Pancreas (tissue), 10 donors: Measurements from ENCODE around the gene PPM1F. TPM values are rescaled to one million over a fixed set of nuclear protein-coding genes. Genes with fewer than 3 reads are reported as not detected.

Experiments
- ATAC-seq, 4 donors: fragments of 200-7000 bp; cut with Tn5 transposase; one replicate each; pipeline versions ENCODE4 v1.8.0 to v1.9.1; 2020; ENCODE audit warnings: mild to moderate bottlenecking in 4 of 4, moderate library complexity in 4 of 4
- DNase-seq, 6 donors: peaks; one replicate each; pipeline ENCODE4 v3.0.0-alpha.2; 2020
- FAIRE-seq: peaks from 2 replicates; lab custom pipeline; 2012; peaks lifted over from hg19 to GRCh38; lab: Jason Lieb, UNC
- H3K27ac ChIP-seq, 4 donors: fragments of 200-600 bp; sonication (generic); 1 replicate in 3 of 4; 2 replicates in 1 of 4; pipeline versions ENCODE4 v1.5.0 to v1.8.0; 2020
- H3K27me3 ChIP-seq, 4 donors: fragments of 200-600 bp; one replicate each; pipeline ENCODE4 v1.8.0; 2021
- H3K36me3 ChIP-seq, 3 donors: fragments of 200-600 bp; sonication (generic) in 1 of 3; one replicate each; pipeline versions ENCODE4 v1.5.0 to v1.8.0; 2020 to 2021
- H3K4me1 ChIP-seq, 3 donors: fragments of 200-600 bp; one replicate each; pipeline ENCODE4 v1.8.0; 2021
- H3K4me3 ChIP-seq, 4 donors: fragments of 200-600 bp; sonication (generic) in 2 of 4; one replicate each; pipeline versions ENCODE4 v1.5.0 to v1.8.0; 2020 to 2021
- H3K9me3 ChIP-seq, 4 donors: fragments of 200-600 bp; one replicate each; pipeline ENCODE4 v1.8.0; 2021
- WGBS, 2 donors: extraction: QIAGEN DNeasy Blood & Tissue Kit; methylation state at CpG; one replicate each; pipeline ENCODE4 v1.1.7; 2013; 5-methylcytosine and 5-hydroxymethylcytosine counted together
- intact Hi-C, 3 donors: fragments of 100-400 bp; cut with DNase I; formaldehyde crosslinking; loops; one replicate each; pipeline versions ENCODE4 v1.11.1 to v1.14.2; 2022
- polyA plus RNA-seq, 2 donors: library from polyadenylated mRNA; stranded (reverse); fragments of 200-250 nt; gene quantifications; one replicate each; pipeline ENCODE4 v1.2.3, GENCODE V29; 2013
- total RNA-seq, 6 donors: library from RNA; stranded (reverse); fragmentation: NEBNext Ultra II Directional in 4 of 6; extraction: Animal tissue kit (Norgen Biotek cat#: 25700) in 4 of 6; gene quantifications; one replicate each; pipeline versions ENCODE4 v1.2.1 to v1.2.4, GENCODE V29; 2021 to 2023
- TF ChIP-seq, protein P1 (sequence below), 4 donors: fragments of 200-600 bp; sonication (generic) in 3 of 4; IDR thresholded peaks; one replicate each; pipeline versions ENCODE4 v1.5.0 to v1.8.0; 2021; ENCODE audit warnings: antibody characterized with exemption in 4 of 4
- donor health status: healthy with polysubstance abuse.
- donor health status: DM: no; HTN: no; CAD: no; lungs with moderate emphysema.
- donor health status: DM: no; HTN: no; CAD: no.
- donor health status: control.
- donor health status: control.
- donor health status: Bipolar disorder and iron deficiency.
- donor health status: DM: yes; HTN: yes; CAD: no.
- donor health status: DM: no; HTN: no; CAD: no.
- donor health status: DM: no; HTN: no; CAD: no.
- donor health status: DM: yes; HTN: yes; CAD: no.

PPM1F gene
- total and polyA plus RNA-seq, 8 donors = 9.2 to 16.0 (median 10.2) TPM

DNA sequence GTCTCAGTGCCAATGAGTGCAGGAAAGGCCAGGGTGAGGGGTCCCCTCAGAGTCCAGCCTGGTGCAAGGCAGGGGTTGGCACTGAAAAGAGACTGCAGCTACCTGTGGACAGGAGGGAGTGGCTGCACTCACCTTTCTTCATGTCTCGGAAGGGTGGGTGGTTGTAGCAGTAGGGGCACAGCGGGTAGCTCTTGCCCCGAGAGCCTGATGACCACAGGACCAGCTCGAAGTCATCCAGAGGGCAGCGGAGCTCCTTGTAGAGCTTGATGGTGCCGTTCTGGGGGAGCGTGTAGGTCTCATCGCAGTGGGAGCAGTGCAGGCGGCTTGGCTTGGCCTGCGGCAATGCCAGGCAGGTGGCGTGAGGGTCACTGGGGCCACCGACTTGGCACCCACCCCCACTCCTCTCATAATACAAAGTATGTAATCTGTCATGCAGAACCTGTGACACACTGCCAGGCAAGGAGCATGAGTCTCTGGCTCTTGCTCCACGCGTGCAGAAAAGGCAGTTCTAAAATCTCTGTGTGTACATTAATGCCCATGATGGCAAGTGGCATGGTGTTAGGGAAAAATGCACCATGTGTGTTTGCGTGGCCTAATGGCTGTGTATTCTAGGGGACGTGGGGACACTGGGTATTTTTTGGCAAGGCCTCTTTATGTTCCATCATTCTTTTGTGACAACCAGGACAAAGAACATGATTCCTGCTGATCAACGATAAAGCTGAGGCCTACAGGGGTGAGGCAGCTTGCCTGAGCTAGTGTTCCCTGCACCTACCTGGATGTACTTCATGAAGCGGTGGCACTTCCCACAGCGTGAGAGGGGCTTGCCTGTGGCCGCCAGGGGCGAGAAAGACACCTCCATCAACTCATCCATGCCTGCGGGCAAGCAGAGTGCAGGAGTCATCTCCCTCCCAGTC lies 6.0 kb upstream of the PPM1F start:
- Histone ChIP-seq H3K4me1 (no peaks in the 10 kb centered on the region), H3K9me3 (no peaks in the 10 kb centered on the region), H3K27me3 (no peaks in the 10 kb centered on the region), H3K4me3 (no peak overlapping the region), H3K27ac (no peak overlapping the region), H3K36me3 (peaks cover 0 to 23% (median 3%) of the 10 kb centered on the region in 3 donors)
- DNase-seq (no peak), ATAC-seq (no peak), FAIRE-seq (no peak)
- intact Hi-C loops = no loop called here
- TF ChIP-seq, protein P1, sequence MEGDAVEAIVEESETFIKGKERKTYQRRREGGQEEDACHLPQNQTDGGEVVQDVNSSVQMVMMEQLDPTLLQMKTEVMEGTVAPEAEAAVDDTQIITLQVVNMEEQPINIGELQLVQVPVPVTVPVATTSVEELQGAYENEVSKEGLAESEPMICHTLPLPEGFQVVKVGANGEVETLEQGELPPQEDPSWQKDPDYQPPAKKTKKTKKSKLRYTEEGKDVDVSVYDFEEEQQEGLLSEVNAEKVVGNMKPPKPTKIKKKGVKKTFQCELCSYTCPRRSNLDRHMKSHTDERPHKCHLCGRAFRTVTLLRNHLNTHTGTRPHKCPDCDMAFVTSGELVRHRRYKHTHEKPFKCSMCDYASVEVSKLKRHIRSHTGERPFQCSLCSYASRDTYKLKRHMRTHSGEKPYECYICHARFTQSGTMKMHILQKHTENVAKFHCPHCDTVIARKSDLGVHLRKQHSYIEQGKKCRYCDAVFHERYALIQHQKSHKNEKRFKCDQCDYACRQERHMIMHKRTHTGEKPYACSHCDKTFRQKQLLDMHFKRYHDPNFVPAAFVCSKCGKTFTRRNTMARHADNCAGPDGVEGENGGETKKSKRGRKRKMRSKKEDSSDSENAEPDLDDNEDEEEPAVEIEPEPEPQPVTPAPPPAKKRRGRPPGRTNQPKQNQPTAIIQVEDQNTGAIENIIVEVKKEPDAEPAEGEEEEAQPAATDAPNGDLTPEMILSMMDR (IDR thresholded peaks at IDR 0.05) = no peak
- 89 to 91% methylated on average over 22 of the region's 22 CpGs for WGBS, 2 donors

DNA sequence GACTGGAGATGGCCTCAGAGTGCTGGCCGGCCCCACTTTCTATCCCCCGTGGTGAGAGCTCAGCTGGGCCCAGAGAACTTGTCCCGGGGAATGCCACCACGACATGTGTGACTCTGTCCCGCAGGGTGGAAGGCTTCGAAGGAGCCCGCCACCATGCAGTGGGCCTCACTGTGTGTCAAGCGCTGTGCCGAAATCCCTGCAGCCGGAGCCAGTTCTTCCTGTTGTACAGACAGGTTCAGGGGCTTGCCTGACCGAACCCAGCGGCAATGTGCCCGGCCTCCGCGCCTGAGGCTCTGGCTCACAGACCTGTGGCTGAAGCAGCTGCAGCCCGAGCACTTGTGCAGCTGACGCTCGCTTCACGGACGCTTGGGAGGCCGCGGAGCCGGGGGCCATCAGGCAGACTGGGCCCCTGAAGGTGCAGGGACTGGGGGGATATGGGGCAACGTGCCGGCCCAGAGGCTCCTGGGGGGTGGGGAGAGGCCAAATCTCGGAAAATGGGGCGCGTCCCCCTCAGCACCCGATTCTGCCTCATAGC lies 650 bp downstream of the PPM1F start:
- DNase-seq (peak; percentile 31 to 88 (median 60)), FAIRE-seq (no peak), ATAC-seq (peak; percentile 66 to 78 (median 72))
- intact Hi-C loops = no loop called here
- no peaks in the 10 kb centered on the region for H3K27me3 ChIP-seq
- TF ChIP-seq, protein P1 (IDR thresholded peaks at IDR 0.05) = no peak
- H3K4me3 ChIP-seq = peak overlapping the region; percentile 27 to 70 (median 54)
- H3K9me3 ChIP-seq = no peaks in the 10 kb centered on the region
- no peaks in the 10 kb centered on the region for H3K36me3 ChIP-seq
- peak overlapping the region in 1 of 4 donors; percentile 41 for H3K27ac ChIP-seq
- H3K4me1 ChIP-seq = peaks cover 0 to 4% (median 4%) of the 10 kb centered on the region in 3 donors
- 5 to 8% methylated on average over 23 to 29 of the region's 29 CpGs for WGBS, 2 donors

DNA sequence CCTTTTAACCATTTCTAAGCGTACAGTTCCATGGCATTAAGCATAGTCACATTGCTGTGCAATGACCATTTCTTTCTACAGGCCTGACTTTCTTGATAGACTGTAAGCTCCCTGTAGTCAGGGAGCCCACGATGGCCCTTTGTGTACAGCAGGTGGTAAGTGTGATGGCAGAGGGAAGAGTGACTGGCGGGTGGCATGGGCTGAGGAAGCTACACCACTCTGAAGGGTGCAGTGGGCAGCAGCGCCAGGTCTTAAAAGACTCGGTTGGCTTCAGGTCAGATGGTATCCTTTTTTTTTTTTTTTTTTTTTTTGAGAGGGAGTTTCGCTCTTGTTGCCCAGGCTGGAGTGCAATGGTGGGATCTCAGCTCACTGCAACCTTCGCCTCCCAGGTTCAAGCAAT lies 1.6 kb downstream of the PPM1F start:
- no peak overlapping the region for H3K4me3 ChIP-seq
- ATAC-seq = no peak

DNA sequence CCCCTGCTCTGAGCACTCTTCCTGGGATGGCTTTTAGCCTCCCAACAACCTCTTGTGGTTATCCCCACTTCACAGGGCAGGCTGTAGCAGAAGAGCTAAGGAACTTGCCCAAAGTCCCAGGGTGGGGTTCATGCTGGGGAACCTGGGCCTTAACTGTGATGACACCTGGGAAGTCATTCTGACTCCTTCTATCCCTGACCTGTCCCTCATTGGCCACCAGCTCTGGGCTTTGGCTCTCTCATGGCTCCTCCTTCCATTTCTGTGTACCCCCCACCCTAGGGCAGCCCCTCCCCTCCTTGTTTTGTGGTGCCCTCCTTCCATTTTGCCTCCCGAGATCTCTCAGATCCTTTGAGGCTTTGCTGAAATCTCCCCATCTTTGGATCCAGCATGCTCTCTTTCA lies 2.7 kb downstream of the PPM1F start:
- FAIRE-seq (no peak), ATAC-seq (no peak)
- 92 to 93% methylated on average over 1 of the region's 1 CpG for WGBS, 2 donors

More for the DNA sequence above, 1.6 kb downstream of the PPM1F start:
- WGBS, 2 donors = 91% methylated on average over 7 of the region's 7 CpGs
- H3K4me1 ChIP-seq = peaks cover 0 to 4% (median 4%) of the 10 kb centered on the region in 3 donors
- TF ChIP-seq, protein P1 (IDR thresholded peaks at IDR 0.05) = no peak
- no peak for FAIRE-seq
- no peak overlapping the region for H3K27ac ChIP-seq
- no peaks in the 10 kb centered on the region for H3K27me3 ChIP-seq
- H3K9me3 ChIP-seq = no peaks in the 10 kb centered on the region
- no peak for DNase-seq
- H3K36me3 ChIP-seq = no peaks in the 10 kb centered on the region
- intact Hi-C loops = no loop called here

More for the DNA sequence above, 2.7 kb downstream of the PPM1F start:
- Histone ChIP-seq H3K27ac (no peak overlapping the region), H3K4me3 (no peak overlapping the region), H3K36me3 (no peaks in the 10 kb centered on the region), H3K4me1 (peaks cover 0 to 4% (median 4%) of the 10 kb centered on the region in 3 donors), H3K9me3 (no peaks in the 10 kb centered on the region), H3K27me3 (no peaks in the 10 kb centered on the region)
- DNase-seq = no peak
- TF ChIP-seq, protein P1 (IDR thresholded peaks at IDR 0.05) = no peak
- intact Hi-C loops = loop anchor here in 1 of 3 donors (10.0 kb wide), 1 partner anchor 245 kb away; no protein-coding TSS in a partner anchor
